Fibroblast of upper back skin (primary cell): ENCODE measurements around the gene FAM170B.

ENCODE experiments used
- DNase-seq: peaks from one replicate; pipeline ENCODE4 v3.0.0-alpha.2; 2013

Gene FAM170B

GRCh38 chr10:49133706-49134248 is at the start of gene FAM170B:
Gene FAM170B (minus strand): TSS chr10:49134021. CDS start chr10:49133918, 103 bp downstream.
- DNase-seq = no peak

DNA sequence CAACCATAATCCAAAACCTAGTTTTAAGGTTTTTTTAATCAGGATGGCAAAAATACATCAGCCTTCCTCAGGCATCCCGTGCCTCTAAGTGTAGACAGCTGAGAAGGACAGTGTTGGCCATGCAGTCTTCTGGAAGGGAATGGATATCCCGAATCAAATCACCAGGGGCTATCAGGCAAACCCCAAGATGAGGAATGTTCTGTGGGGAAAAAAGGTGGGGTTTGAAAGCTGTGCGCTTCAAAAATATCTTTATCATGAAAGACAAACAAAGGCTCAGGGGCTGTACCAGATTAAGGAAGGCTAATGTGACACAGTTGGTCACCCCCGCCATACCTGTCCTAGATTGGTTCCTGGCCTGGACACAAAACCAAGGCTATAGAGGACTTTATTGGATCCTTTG is 49.0 kb upstream of the FAM170B start:
- no peak for DNase-seq

GRCh38 chr10:49180444-49180860 is 46.6 kb upstream of the FAM170B start:
- DNase-seq = no peak

DNA sequence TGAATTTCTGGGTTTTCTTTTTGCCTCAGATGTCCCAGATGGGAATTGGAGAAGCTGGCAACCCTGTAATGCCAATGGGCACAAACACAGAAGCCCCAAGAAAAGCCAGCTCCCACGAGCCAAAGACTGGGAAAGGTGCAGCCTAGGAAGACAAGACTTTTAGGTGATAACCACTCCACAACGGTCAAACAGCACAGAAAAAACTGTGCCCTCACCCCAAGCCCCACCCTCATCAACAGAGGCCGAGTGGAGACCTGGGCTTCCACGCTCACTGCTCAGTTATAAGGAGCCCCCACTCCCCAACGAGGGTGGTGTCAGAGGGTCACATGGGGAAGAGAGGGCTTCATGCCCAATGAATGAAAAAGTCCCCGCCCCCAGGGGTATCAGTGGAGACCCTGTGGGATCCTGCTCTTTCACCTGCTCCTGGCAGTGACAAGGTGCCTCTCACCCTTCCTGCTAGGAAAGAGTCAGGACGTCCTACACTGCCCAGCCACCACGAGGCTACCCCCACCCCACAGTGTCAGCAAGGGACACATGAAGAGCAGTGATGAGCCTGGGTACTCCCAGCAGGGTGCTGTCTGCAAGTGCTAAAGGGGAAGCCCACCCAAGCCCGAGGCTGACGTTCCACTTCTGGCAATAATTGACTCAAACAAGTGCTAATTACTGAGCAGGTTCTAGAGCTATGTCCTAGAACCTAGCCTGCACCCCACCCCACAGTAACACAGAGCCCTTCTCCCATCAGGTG is 46.0 kb upstream of the FAM170B start:
- no peak for DNase-seq

- no peak for DNase-seq
These were observed 45.0 kb upstream of the FAM170B start for GRCh38 chr10:49178489-49179471.

- peak; percentile 86 for DNase-seq
These were observed 43.9 kb upstream of the FAM170B start for GRCh38 chr10:49177391-49178355.

DNA sequence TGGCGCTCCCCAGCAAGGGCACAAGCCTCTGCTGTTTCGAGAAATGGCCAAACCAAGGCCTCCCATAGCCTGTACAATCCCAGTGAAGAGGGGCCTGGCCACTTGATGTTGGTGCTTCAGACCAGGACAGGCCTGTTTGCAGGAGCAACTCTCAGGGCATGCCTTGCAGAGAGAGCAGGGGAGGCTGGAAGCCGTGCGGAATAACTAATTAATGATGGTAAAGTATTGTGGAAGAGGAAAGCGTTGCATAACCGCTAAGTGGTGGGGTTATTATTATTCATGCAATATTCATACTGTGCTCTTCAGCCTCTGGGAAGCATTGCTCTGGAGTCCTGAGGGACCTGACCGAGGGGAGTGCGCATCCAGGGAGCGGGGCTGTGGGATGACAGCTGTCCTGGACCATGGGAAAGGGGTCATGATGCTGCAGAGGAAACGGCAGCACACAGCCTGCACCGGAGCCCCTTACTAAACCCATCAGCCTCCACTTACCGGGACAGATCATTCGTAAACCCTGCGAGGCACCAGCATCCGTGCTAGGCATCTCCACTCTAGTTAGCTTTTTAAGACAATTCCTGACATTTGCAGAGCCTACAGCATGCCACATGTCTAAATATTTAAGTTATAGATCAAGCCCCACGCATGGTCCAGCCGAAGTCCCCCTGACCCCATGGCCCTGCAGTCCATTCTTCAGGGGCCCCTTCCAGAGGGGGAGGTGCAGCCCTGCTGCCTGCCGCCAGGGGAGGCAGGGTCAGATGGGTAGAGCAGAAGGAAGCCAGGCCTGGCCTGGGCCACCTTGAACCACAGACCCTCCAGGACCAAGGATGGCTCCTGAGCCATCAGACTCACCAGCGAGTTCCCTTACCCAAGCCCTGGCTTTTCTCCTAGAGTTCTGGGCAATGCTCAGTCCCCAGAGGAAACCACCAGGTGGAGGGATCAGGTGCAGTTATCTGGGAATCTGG is 42.8 kb upstream of the FAM170B start:
- DNase-seq = no peak

- DNase-seq = no peak
These were observed 41.9 kb upstream of the FAM170B start for GRCh38 chr10:49175587-49176309.

GRCh38 chr10:49174926-49175500 is 41.2 kb upstream of the FAM170B start:
- DNase-seq = no peak

DNA sequence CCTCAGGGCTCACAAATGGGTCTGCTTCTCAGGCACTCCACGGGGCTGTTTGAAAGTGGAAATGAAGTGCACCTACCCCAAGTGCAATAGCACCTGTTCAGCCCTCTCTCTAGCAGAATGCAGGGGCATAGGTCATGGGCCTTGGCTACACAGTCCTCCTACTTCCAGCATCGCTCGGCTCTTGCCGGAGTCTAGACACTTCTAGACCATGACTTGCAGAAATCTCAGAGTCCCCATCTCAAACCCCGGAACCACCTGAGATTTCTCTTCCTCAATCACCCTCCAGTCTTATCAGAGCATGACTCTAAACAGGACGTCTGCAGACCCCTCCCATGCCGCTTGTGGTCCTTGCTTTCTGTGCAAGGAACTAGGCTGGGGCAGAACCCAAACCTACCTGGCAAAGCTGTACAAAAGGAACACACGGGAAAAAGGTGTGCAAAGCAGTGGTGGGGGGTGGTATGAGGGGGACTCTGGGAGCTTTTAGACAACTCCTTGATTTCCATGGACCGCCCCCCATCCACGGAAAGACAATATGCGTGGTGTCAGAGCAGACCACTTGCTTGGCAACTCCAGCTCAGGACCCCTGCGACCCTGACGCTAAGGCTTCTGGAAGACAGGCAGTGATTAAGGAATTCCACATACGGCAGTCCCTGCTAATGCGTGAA is 40.6 kb upstream of the FAM170B start:
- no peak for DNase-seq

DNA sequence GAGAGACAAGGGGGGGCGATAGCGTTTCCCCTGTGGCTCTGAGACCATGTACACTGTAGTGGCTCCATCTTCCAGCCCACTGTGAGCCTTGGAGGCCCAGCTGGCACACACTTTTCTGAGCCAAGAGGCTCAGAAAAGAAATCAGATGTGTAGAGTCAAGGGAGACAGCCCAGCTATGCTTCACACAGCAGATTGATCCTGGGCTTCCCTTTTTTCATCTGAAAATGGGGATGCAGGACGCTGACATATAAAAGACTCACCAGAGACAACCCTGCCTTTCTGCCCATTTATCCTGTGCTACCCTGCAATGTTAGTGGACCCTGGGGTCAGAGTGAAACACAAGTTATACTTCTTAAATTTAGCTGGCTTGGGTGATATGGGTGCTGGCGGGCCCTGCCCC is 40.0 kb upstream of the FAM170B start:
- no peak for DNase-seq

DNA sequence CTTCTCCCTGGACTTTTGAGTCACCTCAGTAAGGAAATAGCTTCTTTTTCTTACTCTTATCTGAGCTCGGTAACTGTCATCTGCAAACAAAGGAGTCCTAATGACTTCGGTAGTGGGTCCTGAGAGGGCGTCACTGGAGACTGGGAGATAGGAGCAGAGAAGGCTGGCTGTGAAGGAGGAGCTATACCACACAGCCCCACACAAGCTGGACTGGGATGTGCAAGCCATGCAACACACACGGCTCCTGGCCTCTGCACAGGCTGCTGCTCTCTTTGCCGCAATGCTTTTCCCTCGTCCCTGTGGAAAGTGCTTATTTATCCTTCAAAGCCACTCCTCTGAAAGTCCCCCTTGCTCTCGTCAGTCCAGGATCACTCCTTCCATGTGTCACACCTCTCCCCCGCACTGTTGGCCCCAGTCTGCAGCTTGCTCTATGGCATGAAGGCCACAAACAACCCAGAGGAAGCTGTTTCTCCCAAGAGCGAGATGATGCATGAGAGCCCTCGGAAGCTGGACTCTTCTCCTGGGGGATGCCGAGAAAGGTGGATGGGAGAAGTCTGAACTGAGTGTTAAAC is 39.5 kb upstream of the FAM170B start:
- no peak for DNase-seq

GRCh38 chr10:49172777-49173132 is 38.9 kb upstream of the FAM170B start:
- no peak for DNase-seq

DNA sequence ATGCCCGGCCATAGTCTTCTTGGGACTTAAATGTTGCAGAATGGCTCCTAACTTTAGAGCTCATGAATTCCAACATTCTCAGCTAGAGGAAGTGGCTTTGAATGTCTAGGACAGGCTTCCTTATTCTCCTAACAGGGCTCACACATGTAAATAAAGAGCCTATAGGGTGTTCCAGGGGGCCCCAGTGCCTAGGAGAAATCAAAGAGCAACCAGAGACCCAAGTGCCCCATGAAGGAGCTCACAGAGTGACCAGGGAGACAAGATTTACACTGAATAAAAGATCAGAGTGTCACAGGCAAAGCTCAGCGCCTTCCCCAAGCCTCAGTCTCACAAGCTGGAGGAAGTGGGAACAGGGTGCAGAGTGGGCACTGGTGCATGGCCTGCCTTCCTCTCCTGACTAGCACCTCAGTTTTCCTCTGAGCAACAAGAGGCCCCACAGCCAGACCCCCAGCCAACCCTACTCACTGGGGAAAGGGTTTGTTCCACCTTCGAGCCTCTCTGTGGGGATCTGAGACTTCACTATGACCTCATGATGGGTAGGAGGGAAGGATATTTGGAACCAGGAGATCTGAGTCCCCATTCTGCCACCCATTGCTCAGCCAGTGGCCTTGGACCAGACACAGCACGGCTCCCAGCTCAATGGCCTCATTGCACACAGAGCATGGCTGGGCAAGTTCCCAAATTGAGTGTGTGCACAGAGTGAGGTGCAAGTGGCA is 38.4 kb upstream of the FAM170B start:
- no peak for DNase-seq

- DNase-seq = no peak
These were observed 37.7 kb upstream of the FAM170B start for GRCh38 chr10:49171326-49172060.

DNA sequence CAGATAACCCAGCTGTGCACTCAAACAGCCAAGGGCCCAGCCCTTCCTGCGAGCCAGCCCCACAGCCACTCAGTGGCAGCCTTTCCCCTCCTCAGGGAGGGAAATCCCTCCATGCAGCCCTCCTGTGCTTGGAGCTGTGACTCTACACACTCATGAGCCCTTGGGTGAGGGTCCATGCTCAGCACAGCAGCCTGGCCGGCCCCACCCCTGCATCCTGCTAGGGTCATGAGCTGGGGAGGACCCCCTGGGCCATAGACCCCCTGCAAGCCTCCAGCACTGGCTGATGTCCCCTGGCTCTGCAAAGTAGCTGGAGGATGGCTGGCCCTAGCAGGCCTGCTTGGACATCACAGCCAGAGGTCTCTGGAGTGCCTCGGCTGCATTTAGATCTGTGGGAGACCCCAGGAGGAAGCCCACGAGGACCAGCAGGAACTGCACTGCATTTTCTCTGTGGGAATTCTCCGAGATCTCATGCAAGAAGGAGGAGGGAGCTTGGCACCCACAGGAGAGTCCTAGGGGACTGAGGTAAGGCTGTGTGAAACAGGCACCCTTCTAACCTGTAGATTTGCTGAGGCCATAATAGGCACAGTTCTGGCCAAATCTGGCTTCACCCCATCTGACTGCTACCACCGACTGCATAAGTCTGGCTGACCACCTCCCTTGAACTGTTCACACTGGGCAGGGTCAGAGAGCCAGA is 37.0 kb upstream of the FAM170B start:
- no peak for DNase-seq

DNA sequence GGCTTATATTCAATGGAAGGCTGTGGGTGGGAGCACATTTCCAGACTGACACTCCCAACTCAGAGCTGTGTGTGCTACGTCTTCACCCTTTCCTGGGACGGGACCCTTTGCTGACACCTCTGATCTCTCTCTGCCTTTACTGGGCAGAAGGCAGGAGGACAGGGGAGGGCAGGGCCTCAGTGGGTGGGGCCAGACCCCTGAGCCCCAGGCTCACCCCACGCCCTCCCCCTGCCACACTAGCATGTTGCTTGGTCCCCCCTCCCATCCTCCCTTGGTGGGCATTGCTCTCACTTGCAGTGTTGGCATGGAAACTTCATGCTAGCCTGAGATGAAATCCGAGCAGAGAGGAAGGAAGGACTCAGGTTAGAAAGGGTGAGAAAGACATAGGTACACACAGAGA is 36.0 kb upstream of the FAM170B start:
- DNase-seq = no peak
